Activated CD8-positive, alpha-beta memory T cell treated with anti-CD3 and anti-CD28 coated beads, Interleukin-2, amount 50 U/mL, for 24 hours (primary cell): Measurements from ENCODE around the gene PAN3.

Experiments used
- DNase-seq: peaks from one replicate; pipeline ENCODE4 v3.0.0-alpha.2; 2020; ENCODE audit errors: extremely low read depth

PAN3 gene

GRCh38 chr13:28219408-28220099, 81.2 kb downstream of the PAN3 start:
- no peak for DNase-seq

DNA sequence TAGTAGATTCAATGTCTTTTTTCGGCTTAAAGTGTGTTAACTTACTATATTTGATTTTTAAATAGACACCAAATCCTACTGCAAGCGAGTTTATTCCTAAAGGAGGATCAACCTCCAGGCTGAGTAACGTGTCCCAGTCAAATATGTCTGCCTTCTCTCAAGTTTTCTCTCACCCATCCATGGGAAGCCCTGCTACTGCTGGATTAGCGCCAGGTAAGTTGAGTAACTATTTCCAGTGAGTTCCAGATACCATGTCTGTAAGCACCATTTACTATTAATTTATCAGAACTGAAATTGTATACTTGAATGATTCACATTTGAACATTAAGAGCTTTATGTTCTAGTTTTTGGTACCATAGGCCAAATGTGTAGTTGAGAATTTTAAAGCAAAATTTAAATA, 81.8 kb downstream of the PAN3 start:
- DNase-seq: no peak

GRCh38 chr13:28229522-28230411, 91.4 kb downstream of the PAN3 start:
- DNase-seq: no peak

GRCh38 chr13:28231642-28232041, 93.3 kb downstream of the PAN3 start:
- no peak for DNase-seq

GRCh38 chr13:28237944-28238343, 99.6 kb downstream of the PAN3 start:
- no peak for DNase-seq

DNA sequence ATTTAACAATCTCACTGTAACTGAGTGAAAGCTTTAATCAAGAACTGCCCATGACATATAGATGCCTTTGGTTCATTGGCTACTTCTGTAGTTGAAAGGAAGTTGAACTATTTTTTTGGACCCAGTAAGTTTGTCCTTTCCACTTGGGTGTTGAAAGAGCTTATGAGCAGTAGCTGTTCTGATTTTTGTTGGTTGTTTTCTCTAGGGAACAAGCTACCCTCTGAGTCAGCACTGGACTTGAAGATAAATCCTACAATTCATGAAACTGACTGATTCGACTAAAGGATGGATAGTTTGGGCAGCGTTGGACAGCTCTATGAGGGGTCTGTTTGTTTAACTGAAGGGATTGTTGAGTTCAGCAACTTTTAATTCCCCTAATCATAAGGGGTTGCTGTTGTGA, 101.0 kb downstream of the PAN3 start:
- DNase-seq: no peak

GRCh38 chr13:28245465-28245864, 107.1 kb downstream of the PAN3 start:
- no peak for DNase-seq

DNA sequence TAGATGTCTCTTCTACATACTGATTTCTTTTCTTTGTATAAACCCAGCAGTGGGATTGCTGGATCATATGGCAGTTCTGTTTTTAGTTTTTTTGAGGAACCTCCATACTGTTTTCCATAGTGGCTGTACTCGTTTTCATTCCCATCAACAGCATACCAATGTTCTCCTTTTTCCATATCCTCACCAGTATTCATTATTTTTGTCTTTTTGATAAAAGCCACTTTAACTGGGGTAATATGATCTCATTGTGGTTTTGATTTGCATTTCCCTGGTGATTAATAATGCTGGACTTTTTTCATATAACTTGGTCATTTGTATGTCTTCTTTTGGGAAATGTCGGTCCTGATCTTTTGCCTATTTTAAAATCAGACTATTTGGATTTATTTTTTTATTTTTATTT, 108.5 kb downstream of the PAN3 start:
- no peak for DNase-seq

DNA sequence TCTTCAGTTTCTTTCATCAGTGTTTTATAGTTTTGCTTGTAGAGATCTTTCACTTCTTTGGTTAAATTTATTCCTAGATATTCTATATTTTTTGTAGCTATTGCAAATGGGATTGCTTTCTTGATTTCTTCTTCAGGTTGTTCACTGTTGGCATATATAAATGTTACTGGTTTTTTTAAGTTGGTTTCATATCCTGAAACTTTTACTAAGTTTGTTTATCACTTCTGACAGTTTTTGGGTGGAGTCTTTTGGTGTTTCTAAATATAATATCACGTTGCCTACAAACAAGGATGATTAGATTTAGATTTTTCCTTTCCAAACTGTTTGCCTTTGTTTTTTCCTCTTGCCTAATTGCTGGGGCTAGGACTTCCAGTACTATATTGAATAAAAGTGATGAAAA, 109.7 kb downstream of the PAN3 start:
- no peak for DNase-seq

- no peak for DNase-seq
Measured at GRCh38 chr13:28250542-28250941, 112.2 kb downstream of the PAN3 start.

DNA sequence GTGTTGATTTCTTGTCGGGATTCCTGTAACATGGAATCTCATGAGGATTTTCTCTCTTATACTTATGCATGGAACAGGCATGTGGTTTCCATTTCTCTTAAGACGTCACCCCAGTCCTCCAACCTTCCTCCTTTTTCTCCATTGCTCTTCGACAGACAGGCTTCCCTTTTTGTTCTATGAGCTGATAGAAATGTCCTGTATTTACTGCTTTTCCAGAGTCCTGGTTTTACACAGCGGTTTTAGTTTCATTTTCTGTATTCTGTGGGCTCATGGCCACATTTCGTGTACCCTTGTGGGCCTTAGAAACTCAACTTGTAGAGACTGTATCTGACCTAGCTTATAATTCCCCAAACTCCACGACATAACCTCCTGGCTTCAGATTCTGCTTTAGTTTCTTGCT, 113.1 kb downstream of the PAN3 start:
- no peak for DNase-seq

DNA sequence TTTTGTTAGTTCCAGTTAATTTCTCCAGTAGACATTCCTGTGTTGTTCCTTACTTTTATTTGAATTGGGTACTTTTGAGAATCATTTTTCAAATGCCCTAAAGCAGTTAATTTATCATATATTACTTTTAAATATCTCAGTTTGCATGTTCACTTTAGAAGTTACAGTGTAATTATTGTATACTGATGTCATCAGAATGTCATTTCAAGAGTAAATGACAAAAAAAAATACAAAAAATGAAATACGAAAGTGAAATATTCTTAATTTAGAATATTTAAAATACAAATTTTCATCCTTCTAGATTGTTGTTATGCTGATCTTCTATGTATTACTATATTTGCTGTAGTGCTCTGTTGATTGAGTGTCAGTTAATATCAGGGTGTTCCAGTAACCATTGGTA, 114.2 kb downstream of the PAN3 start:
- DNase-seq: no peak

- DNase-seq: no peak
Measured at GRCh38 chr13:28257305-28257704, 119.0 kb downstream of the PAN3 start.

GRCh38 chr13:28258417-28258816, 120.1 kb downstream of the PAN3 start:
- no peak for DNase-seq

- DNase-seq: no peak
Measured at GRCh38 chr13:28267497-28267896, 129.2 kb downstream of the PAN3 start.

- no peak for DNase-seq
Measured at GRCh38 chr13:28268800-28269223, 130.5 kb downstream of the PAN3 start.

DNA sequence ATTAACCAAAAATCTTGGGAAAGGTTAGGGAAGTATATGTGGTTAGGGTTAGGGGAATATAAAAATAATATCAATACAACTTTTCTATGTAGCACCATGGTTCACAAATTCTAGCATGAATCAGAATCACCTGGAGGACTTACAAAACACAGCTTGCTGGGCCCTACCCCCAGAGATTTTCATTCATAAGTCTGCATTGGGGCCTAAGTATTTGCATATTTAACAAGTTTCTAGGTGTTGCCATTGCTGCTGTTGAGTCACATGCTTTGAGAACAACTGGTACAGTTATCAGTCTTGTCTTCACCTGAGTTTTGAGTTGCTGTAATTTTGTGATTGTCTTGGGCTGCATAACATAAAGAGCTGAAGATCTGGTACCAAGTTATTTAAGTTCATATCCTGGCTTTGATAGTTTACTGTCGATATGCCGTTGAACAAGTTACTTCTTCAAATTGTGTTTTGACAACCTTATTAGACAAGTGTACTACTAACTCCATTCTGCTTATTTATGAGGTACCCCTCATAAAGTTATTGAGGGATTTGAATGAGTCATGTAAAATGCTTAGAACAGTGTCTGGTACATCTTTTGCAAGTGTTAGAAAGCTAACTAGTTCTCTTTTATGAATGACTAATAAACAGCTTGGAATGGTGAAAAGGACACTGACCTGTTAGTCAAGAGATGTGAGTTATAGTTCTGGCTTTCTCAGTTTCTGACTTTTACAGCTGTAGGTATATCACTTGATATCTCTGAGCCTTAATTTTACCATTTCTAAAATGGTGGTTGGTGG, 132.9 kb downstream of the PAN3 start:
- no peak for DNase-seq

DNA sequence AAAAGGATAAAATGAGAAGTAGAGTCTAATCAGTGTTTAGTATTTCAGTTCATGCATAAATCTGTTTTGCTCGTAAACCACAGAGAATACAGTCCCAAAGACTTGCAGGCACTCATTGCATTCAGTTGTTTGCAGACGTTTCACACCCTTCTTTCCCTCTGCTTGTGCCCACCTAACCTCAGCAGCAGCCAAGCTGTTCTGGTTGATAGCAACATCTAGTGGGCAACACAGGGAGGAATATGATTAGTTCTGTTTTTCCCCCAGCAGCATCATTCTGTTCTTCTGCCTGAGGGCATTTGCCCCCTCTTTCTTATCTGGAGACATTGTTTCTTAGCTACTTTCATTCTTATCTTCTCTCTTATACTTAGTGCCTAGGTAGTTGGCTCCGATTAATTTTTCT, 135.6 kb downstream of the PAN3 start:
- DNase-seq: no peak

DNA sequence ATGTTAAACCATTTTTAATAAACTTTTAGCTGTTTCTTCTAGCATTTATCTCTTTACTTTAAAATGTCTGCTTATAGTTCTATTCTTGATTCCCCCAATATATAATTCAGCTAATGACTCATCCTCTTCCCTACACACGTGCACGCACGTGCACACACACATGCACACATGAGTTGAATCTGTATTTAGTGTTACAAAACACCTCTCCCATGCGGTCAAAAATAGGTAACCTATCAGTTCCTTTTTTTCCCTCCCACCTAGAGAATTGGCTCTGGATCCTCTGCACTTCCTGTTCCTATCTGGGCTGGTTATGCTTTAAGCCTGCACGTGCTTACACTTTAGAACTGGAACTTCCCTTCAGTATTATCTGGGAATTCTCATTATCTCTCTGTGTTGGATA, 144.1 kb downstream of the PAN3 start:
- DNase-seq: no peak

- no peak for DNase-seq
Measured at GRCh38 chr13:28283600-28283999, 145.3 kb downstream of the PAN3 start.

GRCh38 chr13:28286263-28286662, 147.9 kb downstream of the PAN3 start:
- DNase-seq: no peak

DNA sequence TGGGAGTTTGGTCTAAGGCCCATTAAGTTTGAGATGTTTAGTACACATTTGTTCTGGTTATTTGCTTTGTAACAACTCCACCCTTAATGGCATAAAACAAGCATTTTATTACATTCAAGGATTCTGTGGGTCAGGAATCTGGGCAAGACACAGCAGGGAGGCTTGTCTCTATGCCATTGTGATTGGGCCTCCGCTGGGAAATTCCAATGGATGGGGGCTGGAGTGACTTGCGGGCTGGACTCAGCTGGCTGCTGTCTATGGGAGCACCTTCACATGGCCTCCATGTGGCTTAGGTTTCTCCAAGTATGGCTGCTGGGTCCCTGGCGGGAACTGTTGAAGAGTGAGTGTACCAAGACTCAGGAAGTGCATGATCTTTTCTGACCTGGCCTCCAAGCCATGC, 159.0 kb downstream of the PAN3 start:
- DNase-seq: no peak
